Mesenchymal stem cell (in vitro differentiated cells and primary cell): Measurements from ENCODE around the gene NHLRC1.

Source experiments
- DNase-seq: peaks from one replicate; pipeline ENCODE4 v3.0.0-alpha.2; 2013
- H2AFZ ChIP-seq: one replicate; pipeline ENCODE4 v1.6.1; 2013; ENCODE audit warnings: low read depth, mild to moderate bottlenecking, control low read depth, inconsistent platforms, low read length, moderate library complexity
- H2AK5ac ChIP-seq: 2 replicates; pipeline ENCODE4 v1.6.1; 2013; ENCODE audit warnings: low read length, moderate library complexity, mild to moderate bottlenecking, inconsistent platforms; ENCODE audit not compliant: severe bottlenecking
- H2BK120ac ChIP-seq: one replicate; pipeline ENCODE4 v1.6.1; 2013; ENCODE audit warnings: low read depth, mild to moderate bottlenecking, inconsistent platforms, low read length, moderate library complexity
- H2BK12ac ChIP-seq, 2 experiments: one replicate each; pipeline ENCODE4 v1.6.1; 2013; ENCODE audit warnings: inconsistent platforms in 2 of 2, low read length in 2 of 2, mild to moderate bottlenecking in 2 of 2, moderate library complexity in 2 of 2, control low read depth in 1 of 2
- H2BK15ac ChIP-seq: one replicate; pipeline ENCODE4 v1.6.1; 2013; ENCODE audit warnings: mild to moderate bottlenecking, low read depth, inconsistent platforms; ENCODE audit not compliant: poor library complexity, severe bottlenecking
- H2BK5ac ChIP-seq: 2 replicates; pipeline ENCODE4 v1.6.1; 2013; ENCODE audit warnings: low read depth, mild to moderate bottlenecking, low read length, control low read depth, inconsistent platforms; ENCODE audit not compliant: poor library complexity, severe bottlenecking
- H3K14ac ChIP-seq, 2 experiments: one replicate each; pipeline ENCODE4 v1.6.1; 2013; ENCODE audit warnings: inconsistent platforms in 2 of 2, low read length in 2 of 2, control low read depth in 1 of 2, mild to moderate bottlenecking in 1 of 2, moderate library complexity in 1 of 2
- H3K18ac ChIP-seq, 2 experiments: one replicate each; pipeline ENCODE4 v1.6.1; 2013; ENCODE audit warnings: inconsistent platforms in 2 of 2, low read length in 2 of 2, control low read depth in 1 of 2, low read depth in 1 of 2, mild to moderate bottlenecking in 1 of 2
- H3K23ac ChIP-seq, 2 experiments: one replicate each; pipeline ENCODE4 v1.6.1; 2013; ENCODE audit warnings: inconsistent platforms in 2 of 2, low read length in 2 of 2, mild to moderate bottlenecking in 2 of 2, moderate library complexity in 2 of 2, control low read depth in 1 of 2
- H3K27ac ChIP-seq: 2 replicates; pipeline ENCODE4 v1.5.1; 2013; ENCODE audit warnings: mild to moderate bottlenecking, moderate library complexity, low read length, control low read depth, inconsistent platforms; ENCODE audit not compliant: poor library complexity, severe bottlenecking
- H3K27me3 ChIP-seq, 2 experiments: 2 replicates each; pipeline versions ENCODE4 v1.6.1 to v1.7.0; 2013; ENCODE audit warnings: low read length in 2 of 2, mild to moderate bottlenecking in 2 of 2, moderate library complexity in 2 of 2, control low read depth in 1 of 2, inconsistent platforms in 1 of 2; ENCODE audit not compliant: control insufficient read depth in 1 of 2, insufficient read depth in 1 of 2
- H3K36me3 ChIP-seq, 2 experiments: 2 replicates each; pipeline versions ENCODE4 v1.6.1 to v1.7.0; 2013; ENCODE audit warnings: low read length in 2 of 2, control low read depth in 1 of 2, inconsistent platforms in 1 of 2, low read depth in 1 of 2, mild to moderate bottlenecking in 1 of 2; ENCODE audit not compliant: insufficient read depth in 2 of 2, control insufficient read depth in 1 of 2
- H3K4ac ChIP-seq, 2 experiments: one replicate each; pipeline ENCODE4 v1.6.1; 2013; ENCODE audit warnings: inconsistent platforms in 2 of 2, low read length in 2 of 2, mild to moderate bottlenecking in 2 of 2, moderate library complexity in 2 of 2, control low read depth in 1 of 2, low read depth in 1 of 2
- H3K4me1 ChIP-seq: 2 replicates; pipeline ENCODE4 v1.6.1; 2013; ENCODE audit warnings: low read depth, low read length, control low read depth; ENCODE audit not compliant: control insufficient read depth, insufficient read depth
- H3K4me2 ChIP-seq: 2 replicates; pipeline ENCODE4 v1.6.1; 2013; ENCODE audit warnings: low read length, mild to moderate bottlenecking, inconsistent platforms; ENCODE audit not compliant: poor library complexity, severe bottlenecking
- H3K4me3 ChIP-seq, 2 experiments: 2 replicates each; pipeline versions ENCODE4 v1.5.1 to v1.7.0; 2013; ENCODE audit warnings: low read length in 2 of 2, mild to moderate bottlenecking in 2 of 2, control low read depth in 1 of 2, low read depth in 1 of 2; ENCODE audit not compliant: insufficient read depth in 1 of 2
- H3K79me1 ChIP-seq: replicated peaks from 2 replicates; pipeline ENCODE4 v1.6.1; 2013; ENCODE audit warnings: mild to moderate bottlenecking, control low read depth, low read length, inconsistent platforms; ENCODE audit not compliant: poor library complexity, severe bottlenecking
- H3K9ac ChIP-seq: 2 replicates; pipeline ENCODE4 v1.7.0; 2013; ENCODE audit warnings: mild to moderate bottlenecking, low read length, moderate library complexity
- H3K9me3 ChIP-seq: 2 replicates; pipeline ENCODE4 v1.7.0; 2013; ENCODE audit warnings: mild to moderate bottlenecking, low read length; ENCODE audit not compliant: control insufficient read depth
- H4K8ac ChIP-seq: one replicate; pipeline ENCODE4 v1.6.1; 2013; ENCODE audit warnings: inconsistent platforms, mild to moderate bottlenecking, low read length, moderate library complexity
- H4K91ac ChIP-seq: one replicate; pipeline ENCODE4 v1.6.1; 2013; ENCODE audit warnings: mild to moderate bottlenecking, low read length, inconsistent platforms
- WGBS: methylation state at CpG from one replicate; pipeline ENCODE4 v1.1.7; 2013; ENCODE audit warnings: mixed read lengths; 5-methylcytosine and 5-hydroxymethylcytosine counted together

Gene NHLRC1

DNA sequence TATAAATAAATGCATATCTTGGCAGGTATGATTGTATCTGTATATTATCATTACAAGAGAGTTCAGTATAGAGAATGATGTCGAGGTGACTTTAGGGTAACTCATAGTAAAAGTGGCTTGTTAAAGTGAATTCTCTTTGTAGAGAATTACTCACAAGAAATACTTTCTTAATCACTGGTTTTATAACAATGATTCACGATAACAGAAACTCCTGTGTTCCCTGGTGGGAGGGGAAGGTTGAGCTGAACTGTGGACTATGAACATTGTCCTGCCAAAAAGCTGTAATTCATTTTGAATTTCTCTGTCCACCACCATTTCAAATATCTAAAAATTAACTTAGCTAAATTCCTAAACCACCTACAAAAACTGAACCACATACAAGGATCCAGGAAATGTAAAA, 24.7 kb upstream of the NHLRC1 start:
- H2BK12ac ChIP-seq = no peak overlapping the region
- no peak overlapping the region for H3K18ac ChIP-seq
- no peak overlapping the region for H3K4me3 ChIP-seq
- no peak overlapping the region for H4K91ac ChIP-seq
- H2BK120ac ChIP-seq = no peak overlapping the region
- H4K8ac ChIP-seq = no peak overlapping the region
- H3K9me3 ChIP-seq = no peaks in the 10 kb centered on the region
- no peak overlapping the region for H2AK5ac ChIP-seq
- peak overlapping the region; percentile 47 for H3K27ac ChIP-seq
- no peak overlapping the region for H2BK15ac ChIP-seq
- no peak overlapping the region for H3K23ac ChIP-seq
- no peaks in the 10 kb centered on the region for H3K4me1 ChIP-seq
- H2BK5ac ChIP-seq = no peak overlapping the region
- H3K14ac ChIP-seq = no peak overlapping the region
- peaks cover 5 to 20% of the 10 kb centered on the region in 2 experiments for H3K36me3 ChIP-seq
- no peak for DNase-seq
- H3K27me3 ChIP-seq = no peaks in the 10 kb centered on the region
- H3K9ac ChIP-seq = peak overlapping the region; percentile 70
- no peak overlapping the region for H2AFZ ChIP-seq
- no peak overlapping the region for H3K4me2 ChIP-seq
- H3K79me1 ChIP-seq = peaks cover 12% of the 10 kb centered on the region
- WGBS = 100% methylated on average over 1 of the region's 2 CpGs
- H3K4ac ChIP-seq = no peak overlapping the region

DNA sequence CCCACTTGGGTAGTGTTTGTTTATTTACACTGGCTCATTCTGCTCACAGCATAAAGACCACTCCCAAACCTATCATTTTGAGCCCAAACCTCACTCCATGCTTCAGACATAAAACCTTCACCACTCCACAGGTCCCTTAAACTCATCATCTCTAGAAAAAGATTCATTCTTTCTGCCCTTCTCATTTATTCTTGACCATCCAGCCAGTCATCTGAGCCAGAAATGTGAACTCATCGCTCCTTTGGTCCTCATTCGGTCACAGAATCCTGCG, 20.0 kb upstream of the NHLRC1 start:
- DNase-seq = no peak

GRCh38 chr6:18141805-18142590, 19.5 kb upstream of the NHLRC1 start:
- Histone ChIP-seq H3K9ac (no peak overlapping the region), H3K4me2 (no peak overlapping the region), H3K36me3 (peaks cover 16 to 53% of the 10 kb centered on the region in 2 experiments), H4K8ac (no peak overlapping the region), H3K23ac (no peak overlapping the region), H3K9me3 (no peaks in the 10 kb centered on the region), H2BK15ac (no peak overlapping the region), H3K18ac (no peak overlapping the region), H3K27ac (no peak overlapping the region), H3K14ac (no peak overlapping the region), H2BK120ac (no peak overlapping the region), H2AFZ (no peak overlapping the region), H3K27me3 (no peaks in the 10 kb centered on the region), H2BK12ac (no peak overlapping the region), H2BK5ac (no peak overlapping the region), H3K4me3 (no peak overlapping the region), H2AK5ac (no peak overlapping the region), H4K91ac (no peak overlapping the region), H3K4me1 (no peaks in the 10 kb centered on the region), H3K4ac (no peak overlapping the region), H3K79me1 (no peaks in the 10 kb centered on the region)
- no peak for DNase-seq
- WGBS = 79% methylated on average over 13 of the region's 13 CpGs

More for the DNA sequence above, 20.0 kb upstream of the NHLRC1 start:
- WGBS = 96% methylated on average over 3 of the region's 3 CpGs
- no peak overlapping the region for H2AFZ ChIP-seq
- no peak overlapping the region for H3K18ac ChIP-seq
- H3K4me2 ChIP-seq = no peak overlapping the region
- no peak overlapping the region for H3K4ac ChIP-seq
- no peaks in the 10 kb centered on the region for H3K4me1 ChIP-seq
- H3K27me3 ChIP-seq = no peaks in the 10 kb centered on the region
- H2BK120ac ChIP-seq = no peak overlapping the region
- no peak overlapping the region for H4K91ac ChIP-seq
- no peak overlapping the region for H2AK5ac ChIP-seq
- H3K14ac ChIP-seq = no peak overlapping the region
- no peak overlapping the region for H3K23ac ChIP-seq
- H3K79me1 ChIP-seq = no peaks in the 10 kb centered on the region
- no peak overlapping the region for H3K4me3 ChIP-seq
- H2BK12ac ChIP-seq = no peak overlapping the region
- no peak overlapping the region for H3K9ac ChIP-seq
- H3K27ac ChIP-seq = no peak overlapping the region
- H3K36me3 ChIP-seq = peaks cover 16 to 50% of the 10 kb centered on the region in 2 experiments
- no peak overlapping the region for H4K8ac ChIP-seq
- H2BK15ac ChIP-seq = no peak overlapping the region
- H2BK5ac ChIP-seq = no peak overlapping the region
- no peaks in the 10 kb centered on the region for H3K9me3 ChIP-seq

- no peak overlapping the region for H3K4me2 ChIP-seq
- H3K9ac ChIP-seq = no peak overlapping the region
- H2BK12ac ChIP-seq = no peak overlapping the region
- peaks cover 16 to 63% of the 10 kb centered on the region in 2 experiments for H3K36me3 ChIP-seq
- no peak overlapping the region for H2BK5ac ChIP-seq
- no peak overlapping the region for H3K18ac ChIP-seq
- H3K4ac ChIP-seq = no peak overlapping the region
- H4K91ac ChIP-seq = no peak overlapping the region
- H3K27ac ChIP-seq = no peak overlapping the region
- H3K27me3 ChIP-seq = no peaks in the 10 kb centered on the region
- no peak overlapping the region for H2BK15ac ChIP-seq
- no peak overlapping the region for H3K4me3 ChIP-seq
- H3K14ac ChIP-seq = no peak overlapping the region
- no peaks in the 10 kb centered on the region for H3K79me1 ChIP-seq
- 89% methylated on average over 6 of the region's 6 CpGs for WGBS
- DNase-seq = no peak
- no peak overlapping the region for H2BK120ac ChIP-seq
- H2AK5ac ChIP-seq = no peak overlapping the region
- no peak overlapping the region for H3K23ac ChIP-seq
- H2AFZ ChIP-seq = no peak overlapping the region
- no peaks in the 10 kb centered on the region for H3K4me1 ChIP-seq
- H4K8ac ChIP-seq = no peak overlapping the region
- no peaks in the 10 kb centered on the region for H3K9me3 ChIP-seq
These were observed 17.6 kb upstream of the NHLRC1 start for GRCh38 chr6:18139935-18140621.
